ENCODE results near the gene CAMTA2. TPM values are rescaled to one million over a fixed set of nuclear protein-coding genes. Genes with fewer than 3 reads are reported as not detected.

Gene CAMTA2
- total and polyA plus RNA-seq, 7 donors: 9.9 to 64.5 (median 24.6) TPM

DNA sequence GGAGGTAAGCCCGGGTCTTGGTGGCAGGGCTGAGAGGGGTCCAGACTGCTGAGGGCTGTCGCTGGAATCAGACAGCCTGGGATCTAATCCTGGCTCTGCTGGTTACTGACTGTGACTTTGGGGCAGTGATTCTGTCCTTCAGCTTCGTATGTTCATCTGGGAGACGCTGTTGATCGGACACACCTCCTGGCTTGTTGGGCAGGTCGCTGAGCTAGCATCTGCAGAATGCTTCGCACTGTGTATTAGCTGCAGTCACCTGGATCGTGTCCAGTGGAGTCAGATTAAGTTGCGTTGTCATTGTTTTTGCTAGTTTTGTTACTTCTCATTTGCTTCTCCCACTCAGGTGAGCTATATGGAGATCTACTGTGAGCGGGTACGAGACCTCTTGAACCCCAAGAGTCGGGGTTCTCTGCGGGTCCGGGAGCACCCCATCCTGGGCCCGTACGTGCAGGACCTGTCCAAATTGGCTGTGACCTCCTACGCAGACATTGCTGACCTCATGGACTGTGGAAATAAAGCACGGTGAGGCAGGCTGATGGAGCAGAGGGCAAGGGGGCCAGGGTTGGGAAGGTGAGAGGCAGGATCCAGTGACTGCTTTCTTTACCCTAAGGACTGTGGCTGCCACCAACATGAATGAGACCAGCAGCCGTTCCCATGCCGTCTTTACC lies 14.8 kb upstream of the CAMTA2 start:
- no peak overlapping the region for H3K4me3 ChIP-seq
- H3K36me3 ChIP-seq: peaks cover 38 to 67% (median 64%) of the 10 kb centered on the region in 4 donors
- TF ChIP-seq, protein P1, sequence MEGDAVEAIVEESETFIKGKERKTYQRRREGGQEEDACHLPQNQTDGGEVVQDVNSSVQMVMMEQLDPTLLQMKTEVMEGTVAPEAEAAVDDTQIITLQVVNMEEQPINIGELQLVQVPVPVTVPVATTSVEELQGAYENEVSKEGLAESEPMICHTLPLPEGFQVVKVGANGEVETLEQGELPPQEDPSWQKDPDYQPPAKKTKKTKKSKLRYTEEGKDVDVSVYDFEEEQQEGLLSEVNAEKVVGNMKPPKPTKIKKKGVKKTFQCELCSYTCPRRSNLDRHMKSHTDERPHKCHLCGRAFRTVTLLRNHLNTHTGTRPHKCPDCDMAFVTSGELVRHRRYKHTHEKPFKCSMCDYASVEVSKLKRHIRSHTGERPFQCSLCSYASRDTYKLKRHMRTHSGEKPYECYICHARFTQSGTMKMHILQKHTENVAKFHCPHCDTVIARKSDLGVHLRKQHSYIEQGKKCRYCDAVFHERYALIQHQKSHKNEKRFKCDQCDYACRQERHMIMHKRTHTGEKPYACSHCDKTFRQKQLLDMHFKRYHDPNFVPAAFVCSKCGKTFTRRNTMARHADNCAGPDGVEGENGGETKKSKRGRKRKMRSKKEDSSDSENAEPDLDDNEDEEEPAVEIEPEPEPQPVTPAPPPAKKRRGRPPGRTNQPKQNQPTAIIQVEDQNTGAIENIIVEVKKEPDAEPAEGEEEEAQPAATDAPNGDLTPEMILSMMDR (IDR thresholded peaks at IDR 0.05): no peak
- no peak for TF ChIP-seq POLR2AphosphoS5 (IDR thresholded peaks at IDR 0.05)
- no peak for TF ChIP-seq EP300 (IDR thresholded peaks at IDR 0.05)
- no peak for TF ChIP-seq POLR2A (IDR thresholded peaks at IDR 0.05)
- no peaks in the 10 kb centered on the region for H3K27me3 ChIP-seq
- WGBS, 2 donors: 95 to 96% methylated on average over 20 of the region's 20 CpGs
- no peak overlapping the region for H3K27ac ChIP-seq
- H3K4me1 ChIP-seq: peaks cover 0 to 26% (median 25%) of the 10 kb centered on the region in 4 donors
- no peak for DNase-seq
- intact Hi-C loops (cut with DNase I): no loop called here
- H3K9me3 ChIP-seq: no peaks in the 10 kb centered on the region

DNA sequence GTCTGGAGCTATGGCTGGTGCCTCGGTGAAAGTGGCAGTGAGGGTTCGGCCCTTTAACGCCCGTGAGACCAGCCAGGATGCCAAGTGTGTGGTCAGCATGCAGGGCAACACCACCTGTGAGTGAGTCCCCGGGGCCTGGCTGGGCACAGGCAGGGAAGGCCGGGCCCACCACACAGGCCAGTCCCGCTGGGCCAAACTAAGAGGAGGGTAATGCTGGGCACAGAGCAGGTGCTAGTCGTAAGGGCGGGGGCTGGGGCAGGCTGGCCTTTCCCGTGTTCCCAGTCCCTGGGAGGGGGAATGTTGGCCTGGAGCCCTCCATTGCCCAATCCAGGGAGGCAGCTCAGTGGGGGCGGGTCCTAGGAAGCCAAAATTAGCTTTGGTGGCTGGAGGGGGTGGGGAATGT lies 12.8 kb upstream of the CAMTA2 start:
- peak overlapping the region; percentile 96 to 97 (median 96) for H3K27ac ChIP-seq
- 80 to 85% methylated on average over 11 of the region's 11 CpGs for WGBS, 2 donors
- intact Hi-C loops (cut with DNase I): no loop called here

DNA sequence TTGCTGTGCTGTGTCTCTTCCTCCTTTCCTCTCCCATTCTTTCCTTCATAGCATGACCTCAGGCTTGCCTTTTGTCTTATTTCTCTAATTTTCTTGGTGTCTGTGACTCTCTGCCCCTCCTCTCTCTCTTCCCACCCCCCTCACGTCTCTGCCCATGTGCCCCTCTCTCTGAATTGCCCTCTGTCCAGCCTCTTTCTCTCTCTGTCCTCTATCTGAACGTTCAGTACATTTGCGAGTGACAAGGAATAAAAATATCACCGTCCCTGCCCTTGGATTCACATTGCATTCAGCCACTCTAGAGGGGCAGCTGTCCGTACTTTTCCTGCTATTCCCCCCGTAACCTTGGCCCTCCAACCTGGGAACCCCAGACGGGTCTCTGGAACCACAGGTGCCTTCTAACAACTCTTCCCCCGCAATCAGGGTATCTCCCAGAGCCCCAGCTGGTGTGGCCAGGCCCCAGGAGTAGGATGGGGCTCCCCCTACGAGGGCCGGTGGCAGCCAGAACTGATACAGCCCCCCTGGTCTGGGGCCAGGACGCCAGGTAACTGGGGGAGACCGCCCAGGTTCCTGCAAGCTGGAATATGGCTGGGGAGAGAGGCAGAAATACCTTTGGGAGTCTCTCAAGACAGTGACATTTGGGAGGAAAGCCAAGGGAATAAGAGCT lies 12.1 kb upstream of the CAMTA2 start:
- WGBS, 2 donors: 66 to 72% methylated on average over 12 of the region's 12 CpGs
- peaks cover 26 to 40% (median 37%) of the 10 kb centered on the region in 4 donors for H3K36me3 ChIP-seq
- DNase-seq: no peak
- peak overlapping the region; percentile 90 to 99 (median 98) for H3K4me3 ChIP-seq
- peak overlapping the region; percentile 96 to 97 (median 96) for H3K27ac ChIP-seq
- peaks cover 0 to 34% (median 31%) of the 10 kb centered on the region in 4 donors for H3K4me1 ChIP-seq
- H3K27me3 ChIP-seq: no peaks in the 10 kb centered on the region
- intact Hi-C loops (cut with DNase I): loop anchor here (2.0 kb wide), 1 partner anchor 31 kb away; no protein-coding TSS in a partner anchor
- H3K9me3 ChIP-seq: no peaks in the 10 kb centered on the region
- TF ChIP-seq POLR2AphosphoS5 (IDR thresholded peaks at IDR 0.05) (no peak), EP300 (IDR thresholded peaks at IDR 0.05) (no peak), POLR2A (IDR thresholded peaks at IDR 0.05) (no peak)
- TF ChIP-seq, protein P1 (IDR thresholded peaks at IDR 0.05): no peak

More for the DNA sequence above, 12.8 kb upstream of the CAMTA2 start:
- Histone ChIP-seq H3K4me1 (peaks cover 0 to 34% (median 31%) of the 10 kb centered on the region in 4 donors), H3K4me3 (peak overlapping the region; percentile 0 to 99 (median 94)), H3K9me3 (no peaks in the 10 kb centered on the region), H3K27me3 (no peaks in the 10 kb centered on the region), H3K36me3 (peaks cover 32 to 47% (median 44%) of the 10 kb centered on the region in 4 donors)
- DNase-seq: peak; percentile 92
- TF ChIP-seq EP300 (IDR thresholded peaks at IDR 0.05): no peak
- TF ChIP-seq POLR2AphosphoS5 (IDR thresholded peaks at IDR 0.05): peak in 2 of 4 donors; percentile 11 to 35

DNA sequence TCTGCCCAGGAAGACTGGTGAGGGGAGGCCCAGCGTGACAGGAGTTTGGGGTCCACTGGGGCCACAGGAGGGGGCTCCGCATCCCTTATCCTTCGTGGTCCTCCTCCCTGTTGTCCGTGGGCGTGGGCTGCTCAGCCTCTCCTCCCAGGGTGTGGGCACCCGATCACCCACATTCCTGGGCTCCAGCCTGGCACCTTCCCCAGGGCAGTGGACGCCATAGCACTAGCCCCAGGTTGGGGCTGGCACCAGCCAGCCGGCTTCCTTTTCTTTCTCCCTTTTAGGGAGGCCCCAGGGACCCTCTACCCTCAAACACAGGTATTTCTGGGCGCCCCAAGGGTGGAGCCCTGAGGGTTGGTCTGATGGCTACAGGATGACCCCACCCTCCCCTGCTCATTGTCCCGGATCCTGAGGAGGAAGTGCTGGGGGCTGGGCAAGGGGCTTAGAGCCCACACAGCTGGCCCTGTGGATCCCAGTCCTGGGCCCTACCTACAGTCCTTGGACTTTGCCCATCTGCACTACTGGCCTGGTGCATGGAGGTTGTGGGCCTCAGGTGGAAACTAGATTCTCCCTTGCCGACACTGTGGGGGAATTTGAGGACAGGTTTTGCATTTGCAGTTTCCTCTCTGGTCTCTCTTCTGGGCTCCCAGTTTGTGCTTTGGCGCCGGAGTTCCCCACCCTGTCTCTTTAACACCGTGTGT lies 11.4 kb upstream of the CAMTA2 start:
- WGBS, 2 donors: 4 to 31% methylated on average over 14 of the region's 14 CpGs
- H3K27ac ChIP-seq: peak overlapping the region; percentile 96 to 97 (median 96)
- intact Hi-C loops (cut with DNase I): loop anchor here (2.0 kb wide), 1 partner anchor 32 kb away; no protein-coding TSS in a partner anchor
- DNase-seq: no peak
- H3K27me3 ChIP-seq: no peaks in the 10 kb centered on the region
- no peak for TF ChIP-seq EP300 (IDR thresholded peaks at IDR 0.05)
- TF ChIP-seq POLR2A (IDR thresholded peaks at IDR 0.05): no peak
- TF ChIP-seq, protein P1 (IDR thresholded peaks at IDR 0.05): no peak
- no peak for TF ChIP-seq POLR2AphosphoS5 (IDR thresholded peaks at IDR 0.05)
- peaks cover 19 to 33% (median 30%) of the 10 kb centered on the region in 4 donors for H3K36me3 ChIP-seq
- H3K4me1 ChIP-seq: peaks cover 0 to 34% (median 31%) of the 10 kb centered on the region in 4 donors
- H3K9me3 ChIP-seq: no peaks in the 10 kb centered on the region
- H3K4me3 ChIP-seq: peak overlapping the region; percentile 90 to 99 (median 98)

Data from sigmoid colon (tissue), 7 donors.